Fibroblast of pulmonary artery (primary cell): ENCODE results near the gene QPRT.
"Not testable (repeated sequence)": the region's sequence is repeated elsewhere in the genome, so short reads cannot be mapped to it uniquely, and the experiment has no call there.

Experiments used
- DNase-seq: peaks from one replicate; pipeline ENCODE4 v3.0.0-alpha.2; 2010; ENCODE audit warnings: low read depth
- H3K4me3 ChIP-seq: replicated peaks from 2 replicates; pipeline ENCODE4 v1.5.1; 2011; ENCODE audit warnings: low read depth, mild to moderate bottlenecking, control low read depth, low read length, moderate library complexity
- TF ChIP-seq, protein P1 (sequence below): IDR thresholded peaks from 2 replicates; pipeline ENCODE4 v1.5.1; 2011; ENCODE audit warnings: mild to moderate bottlenecking, control low read depth, low read length, inconsistent platforms; ENCODE audit errors: missing control alignments

The QPRT gene

DNA sequence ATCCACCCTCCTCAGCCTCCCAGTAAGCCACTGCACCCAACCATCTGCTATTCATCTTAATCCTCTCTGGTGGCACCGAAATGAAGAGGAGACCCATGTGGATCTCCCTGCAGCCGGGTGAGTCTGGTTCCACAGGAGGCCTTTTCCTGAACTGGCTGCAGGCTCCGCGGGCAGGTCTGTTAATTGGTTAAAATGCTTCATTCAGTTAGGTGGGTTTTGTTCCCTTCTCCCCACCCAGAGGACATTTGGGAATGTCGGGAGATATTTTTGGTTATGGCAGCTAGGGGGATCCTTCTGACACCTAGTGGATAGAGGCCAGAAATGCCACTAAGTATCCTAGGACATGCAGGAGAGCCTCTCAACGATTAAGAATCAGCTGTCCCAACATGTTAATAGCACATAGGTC, 50.1 kb downstream of the QPRT start:
- no peak overlapping the region for H3K4me3 ChIP-seq
- TF ChIP-seq, protein P1, sequence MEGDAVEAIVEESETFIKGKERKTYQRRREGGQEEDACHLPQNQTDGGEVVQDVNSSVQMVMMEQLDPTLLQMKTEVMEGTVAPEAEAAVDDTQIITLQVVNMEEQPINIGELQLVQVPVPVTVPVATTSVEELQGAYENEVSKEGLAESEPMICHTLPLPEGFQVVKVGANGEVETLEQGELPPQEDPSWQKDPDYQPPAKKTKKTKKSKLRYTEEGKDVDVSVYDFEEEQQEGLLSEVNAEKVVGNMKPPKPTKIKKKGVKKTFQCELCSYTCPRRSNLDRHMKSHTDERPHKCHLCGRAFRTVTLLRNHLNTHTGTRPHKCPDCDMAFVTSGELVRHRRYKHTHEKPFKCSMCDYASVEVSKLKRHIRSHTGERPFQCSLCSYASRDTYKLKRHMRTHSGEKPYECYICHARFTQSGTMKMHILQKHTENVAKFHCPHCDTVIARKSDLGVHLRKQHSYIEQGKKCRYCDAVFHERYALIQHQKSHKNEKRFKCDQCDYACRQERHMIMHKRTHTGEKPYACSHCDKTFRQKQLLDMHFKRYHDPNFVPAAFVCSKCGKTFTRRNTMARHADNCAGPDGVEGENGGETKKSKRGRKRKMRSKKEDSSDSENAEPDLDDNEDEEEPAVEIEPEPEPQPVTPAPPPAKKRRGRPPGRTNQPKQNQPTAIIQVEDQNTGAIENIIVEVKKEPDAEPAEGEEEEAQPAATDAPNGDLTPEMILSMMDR: peak; percentile 81
- peak; percentile 66 for DNase-seq

DNA sequence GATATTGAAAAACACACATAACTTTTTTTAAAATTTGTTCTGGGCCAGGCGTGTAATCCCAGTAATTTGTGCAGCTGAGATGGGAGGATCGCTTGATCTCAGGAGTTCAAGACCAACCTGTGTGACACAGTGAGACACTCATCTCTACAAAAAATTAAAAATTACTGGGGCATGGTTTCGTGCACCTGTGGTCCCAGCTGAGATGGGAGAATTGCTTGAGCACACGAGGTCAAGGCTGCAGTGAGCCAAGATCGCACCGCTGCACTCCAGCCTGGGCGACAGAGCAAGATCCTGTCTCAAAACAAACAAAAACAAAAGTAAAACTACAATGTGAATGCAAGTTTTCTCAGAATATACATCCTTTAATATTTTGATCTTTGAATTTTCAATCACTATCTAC, 51.7 kb downstream of the QPRT start:
- no peak for DNase-seq
- H3K4me3 ChIP-seq: no peak overlapping the region
- TF ChIP-seq, protein P1: no peak

DNA sequence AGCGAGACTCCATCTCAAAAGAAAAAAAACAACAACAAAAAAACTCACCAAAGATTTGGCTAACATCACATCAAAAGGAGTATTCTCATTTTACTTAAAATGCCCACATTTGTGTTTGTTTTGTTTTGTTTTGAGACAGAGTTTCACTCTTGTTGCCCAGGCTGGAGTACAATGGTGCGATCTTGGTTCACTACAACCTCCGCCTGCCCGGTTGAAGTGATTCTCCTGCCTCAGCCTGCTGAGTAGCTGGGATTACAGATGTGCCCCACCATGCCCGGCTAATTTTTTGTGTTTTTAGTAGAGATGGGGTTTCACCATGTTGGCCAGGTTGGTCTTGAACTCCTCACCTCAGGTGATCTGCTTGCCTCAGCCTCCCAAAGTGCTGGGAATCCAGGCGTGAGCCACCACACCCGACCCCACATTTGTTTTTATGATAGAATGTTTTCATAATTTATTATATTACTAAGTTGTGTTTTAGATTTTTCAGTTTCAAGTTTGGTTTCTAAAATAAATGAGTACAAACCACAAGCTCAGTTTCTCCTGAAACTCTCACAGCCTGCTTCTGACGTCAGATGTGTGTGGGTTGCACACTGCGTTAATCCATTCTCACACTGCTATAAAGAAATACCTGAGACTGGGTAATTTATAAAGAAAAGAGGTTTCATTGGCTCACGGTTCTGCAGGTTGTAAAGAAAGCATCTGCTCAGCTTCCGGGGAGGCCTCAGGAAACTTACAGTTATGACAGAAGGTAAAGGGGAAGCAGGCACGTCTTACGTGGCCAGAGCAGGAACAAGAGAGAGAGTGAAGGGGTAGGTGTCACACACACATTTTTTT, 53.0 kb downstream of the QPRT start:
- DNase-seq, H3K4me3 ChIP-seq: not testable (repeated sequence)

DNA sequence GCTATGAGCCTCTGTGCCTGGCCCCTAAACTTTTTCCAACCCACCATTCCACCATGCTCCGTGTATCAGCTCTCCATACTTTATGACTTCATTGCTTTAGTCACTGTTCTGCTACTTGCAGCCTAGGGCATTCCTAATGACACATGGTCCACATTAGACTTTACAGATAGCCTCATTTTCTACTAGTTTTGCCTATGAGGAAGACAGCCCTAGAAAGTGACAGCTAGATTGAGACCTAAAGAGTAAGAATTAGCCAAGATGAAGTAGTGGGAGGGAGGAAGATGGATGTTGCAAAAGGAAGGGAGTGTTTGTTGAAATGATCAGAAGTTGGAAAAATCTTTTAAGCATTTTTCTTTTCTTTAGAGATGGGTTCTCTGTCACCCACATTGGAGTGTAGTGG, 55.8 kb downstream of the QPRT start:
- TF ChIP-seq, protein P1: no peak
- no peak for DNase-seq

DNA sequence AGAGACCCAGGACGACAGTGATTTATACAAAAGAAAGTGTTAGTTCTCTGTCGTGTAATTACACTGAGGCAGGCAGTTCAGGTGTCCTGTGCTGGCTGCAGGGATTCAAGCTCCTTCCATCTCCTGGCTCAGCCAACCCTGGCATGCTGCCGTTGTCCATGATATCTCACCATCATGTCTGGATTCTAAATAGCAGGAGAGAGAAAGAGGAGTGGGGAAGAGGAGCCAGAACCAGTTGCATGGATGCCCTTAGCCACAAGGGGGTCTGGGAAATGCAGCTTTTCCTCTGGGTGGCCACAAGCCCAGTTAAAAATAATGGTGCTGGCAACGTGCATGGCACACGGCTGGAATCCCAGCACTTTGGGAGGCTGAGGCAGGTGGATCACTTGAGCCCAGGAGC, 57.1 kb downstream of the QPRT start:
- DNase-seq: no peak
- H3K4me3 ChIP-seq: no peak overlapping the region
- TF ChIP-seq, protein P1: peak; percentile 7

More for the DNA sequence above, 55.8 kb downstream of the QPRT start:
- H3K4me3 ChIP-seq: no peak overlapping the region

DNA sequence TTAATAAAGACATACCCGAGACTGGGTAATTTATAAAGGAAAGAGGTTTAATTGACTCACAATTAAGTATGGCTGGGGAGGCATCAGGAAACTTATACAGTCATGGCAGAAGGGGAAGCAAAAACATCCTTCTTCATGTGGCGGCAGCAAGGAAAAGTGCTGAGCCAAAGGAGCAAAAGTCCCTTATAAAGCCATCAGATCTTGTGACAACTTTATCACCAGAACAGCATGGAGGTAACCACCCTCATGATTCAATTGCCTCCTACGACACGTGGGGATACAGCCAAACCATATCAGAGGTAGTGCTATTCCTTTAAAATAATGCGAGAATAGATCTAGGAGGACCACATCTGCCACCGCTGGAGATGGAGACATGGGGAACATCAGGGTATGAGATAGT, 57.8 kb downstream of the QPRT start:
- TF ChIP-seq, protein P1: no peak
- no peak for DNase-seq
- no peak overlapping the region for H3K4me3 ChIP-seq

DNA sequence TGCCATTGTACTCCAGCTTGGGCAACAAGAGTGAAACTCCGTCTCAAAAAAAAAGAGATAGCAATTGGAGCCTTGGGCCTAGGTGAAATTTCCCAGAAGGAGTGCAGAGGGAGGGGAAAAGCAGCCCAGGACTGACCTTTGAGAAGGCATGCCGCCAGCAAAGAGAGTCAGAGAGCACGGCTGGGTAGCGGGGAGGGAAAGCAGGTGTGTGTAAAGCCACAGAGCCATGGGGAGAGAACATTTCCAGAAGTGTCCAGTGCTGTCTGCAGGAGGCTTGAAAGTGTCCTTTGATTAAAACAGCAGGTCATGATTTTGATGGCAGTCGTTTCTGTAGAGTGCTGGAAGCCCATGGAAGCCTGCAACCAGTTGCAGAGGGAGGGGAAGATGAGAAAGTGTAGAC, 58.7 kb downstream of the QPRT start:
- H3K4me3 ChIP-seq: no peak overlapping the region
- DNase-seq: no peak
- TF ChIP-seq, protein P1: no peak
